A549 (cell line): ENCODE measurements around the gene OPN1LW. TPM values are rescaled to one million over a fixed set of nuclear protein-coding genes. Genes with fewer than 3 reads are reported as not detected.

ENCODE experiments used
- ATAC-seq, 2 experiments: fragments of 200-7000 bp in 1 of 2; fragments of >200 bp in 1 of 2; cut with Nextera tagmentation in 1 of 2; cut with Tn5 transposase in 1 of 2; 3 replicates each; pipeline versions ENCODE4 v1.8.0 to v1.9.1; 2018 to 2020; ENCODE audit warnings: mild to moderate bottlenecking in 1 of 2, moderate library complexity in 1 of 2
- CTCF ChIA-PET: fragments of 300-600 bp; sonication (Branson Sonifier 250); formaldehyde crosslinking; extraction: SDS; loops from one replicate; lab custom pipeline; 2021; ENCODE audit warnings: antibody characterized with exemption, inconsistent platforms; lab: Yijun Ruan, JAX
- POLR2A ChIA-PET: fragments of 350-600 bp; formaldehyde crosslinking; extraction: SDS; loops from one replicate; lab custom pipeline; 2021; ENCODE audit warnings: antibody characterized with exemption, inconsistent platforms; lab: Yijun Ruan, JAX
- DNase-seq, 2 experiments: peaks; one replicate each; pipeline versions ENCODE4 v3.0.0 to v3.0.0-alpha.2; 2011 to 2016; ENCODE audit warnings: low read depth in 1 of 2, low spot score in 1 of 2
- FAIRE-seq: peaks from 2 replicates; lab custom pipeline; 2011; peaks lifted over from hg19 to GRCh38; lab: Jason Lieb, UNC
- H3K27ac ChIP-seq, 2 experiments: fragments of >200 bp; sonication (Bioruptor Twin); formaldehyde crosslinking; 3 replicates each; pipeline ENCODE4 v1.5.1; 2016 to 2017
- H3K4me1 ChIP-seq: fragments of >200 bp; sonication (Bioruptor Twin); formaldehyde crosslinking; 3 replicates; pipeline ENCODE4 v1.6.1; 2016
- H3K4me2 ChIP-seq: fragments of >200 bp; sonication (Bioruptor Twin); formaldehyde crosslinking; 3 replicates; pipeline ENCODE4 v1.6.1; 2016
- H3K4me3 ChIP-seq: fragments of >200 bp; sonication (Bioruptor Twin); formaldehyde crosslinking; 3 replicates; pipeline ENCODE4 v1.5.1; 2016
- H3K9me3 ChIP-seq: fragments of >200 bp; sonication (Bioruptor Twin); formaldehyde crosslinking; 3 replicates; pipeline ENCODE4 v1.6.1; 2016
- ATOH8 ChIP-seq: fragments of 250-450 bp; sonication (Bioruptor Pico); IDR thresholded peaks from 2 replicates; pipeline ENCODE4 v1.5.0; 2020; ENCODE audit warnings: low read depth, mild to moderate bottlenecking, moderate library complexity
- BHLHE40 ChIP-seq: IDR thresholded peaks from 2 replicates; pipeline ENCODE4 v1.6.1; 2012; ENCODE audit warnings: low read depth, low read length, inconsistent platforms
- CBX8 ChIP-seq: fragments of 200-600 bp; sonication (generic); IDR thresholded peaks from 2 replicates; pipeline ENCODE4 v1.6.1; 2016
- CHD2 ChIP-seq: fragments of 150-350 bp; IDR thresholded peaks from 2 replicates; pipeline ENCODE4 v1.6.1; 2014; ENCODE audit warnings: low read length; ENCODE audit not compliant: partially characterized antibody
- CTCF ChIP-seq: fragments of >200 bp; sonication (Bioruptor Twin); formaldehyde crosslinking; IDR thresholded peaks from 3 replicates; pipeline ENCODE4 v1.5.1; 2016
- EHMT2 ChIP-seq: fragments of 200-600 bp; sonication (generic); IDR thresholded peaks from 2 replicates; pipeline ENCODE4 v1.6.1; 2016; ENCODE audit warnings: antibody characterized with exemption, low read depth, mild to moderate bottlenecking, moderate library complexity
- EP300 ChIP-seq, 2 experiments: fragments of >200 bp; sonication (Bioruptor Twin); formaldehyde crosslinking; IDR thresholded peaks; 2 replicates in 1 of 2; 3 replicates in 1 of 2; pipeline ENCODE4 v1.6.1; 2016 to 2017
- FOXS1 ChIP-seq: fragments of 250-450 bp; sonication (Bioruptor Pico); IDR thresholded peaks from 2 replicates; pipeline ENCODE4 v1.5.0; 2020; ENCODE audit warnings: mild to moderate bottlenecking, moderate library complexity
- HES2 ChIP-seq: fragments of >200 bp; sonication (Bioruptor Twin); formaldehyde crosslinking; IDR thresholded peaks from 2 replicates; pipeline ENCODE4 v1.6.1; 2016
- JUNB ChIP-seq: fragments of >200 bp; sonication (Bioruptor Twin); formaldehyde crosslinking; IDR thresholded peaks from 2 replicates; pipeline ENCODE4 v1.6.1; 2016
- KDM5A ChIP-seq: fragments of 200-600 bp; sonication (generic); IDR thresholded peaks from 2 replicates; pipeline ENCODE4 v1.6.1; 2016; ENCODE audit warnings: antibody characterized with exemption, mild to moderate bottlenecking
- MAX ChIP-seq: IDR thresholded peaks from 2 replicates; pipeline ENCODE4 v1.6.1; 2012
- POLR2AphosphoS2 ChIP-seq: conservative IDR thresholded peaks from 2 replicates; pipeline ENCODE4 v1.6.1; 2012; ENCODE audit warnings: low read length, improper control_type of control experiment, inconsistent platforms
- RAD21 ChIP-seq, 2 experiments: fragments of >200 bp in 1 of 2; sonication (Bioruptor Twin) in 1 of 2; formaldehyde crosslinking in 1 of 2; IDR thresholded peaks in 1 of 2; conservative IDR thresholded peaks in 1 of 2; 2 replicates in 1 of 2; 3 replicates in 1 of 2; pipeline ENCODE4 v1.6.1; 2012 to 2018; ENCODE audit warnings: inconsistent platforms in 1 of 2
- RCOR1 ChIP-seq: fragments of 150-350 bp; IDR thresholded peaks from 2 replicates; pipeline ENCODE4 v1.6.1; 2014; ENCODE audit warnings: antibody characterized with exemption, low read length, low read depth
- REST ChIP-seq: fragments of 200-600 bp; sonication (generic); IDR thresholded peaks from 2 replicates; pipeline ENCODE4 v1.6.1; 2016; ENCODE audit warnings: antibody characterized with exemption, mild to moderate bottlenecking, moderate library complexity
- RNF2 ChIP-seq: fragments of 200-600 bp; sonication (generic); IDR thresholded peaks from 2 replicates; pipeline ENCODE4 v1.6.1; 2016; ENCODE audit warnings: low read depth, mild to moderate bottlenecking, antibody characterized with exemption, moderate library complexity, borderline replicate concordance
- SMC3 ChIP-seq: fragments of >200 bp; sonication (Bioruptor Twin); formaldehyde crosslinking; IDR thresholded peaks from 3 replicates; pipeline ENCODE4 v1.6.1; 2018; ENCODE audit warnings: inconsistent platforms
- SREBF2 ChIP-seq: fragments of 450-650 bp; IDR thresholded peaks from 2 replicates; pipeline ENCODE4 v1.6.1; 2014; ENCODE audit warnings: mild to moderate bottlenecking, moderate library complexity
- TFCP2L1 ChIP-seq: fragments of 250-450 bp; sonication (Bioruptor Pico); IDR thresholded peaks from 2 replicates; pipeline ENCODE4 v1.5.0; 2021; ENCODE audit warnings: mild to moderate bottlenecking
- ZC3H11A ChIP-seq: fragments of 450-650 bp; IDR thresholded peaks from 2 replicates; pipeline ENCODE4 v1.6.1; 2014; ENCODE audit warnings: antibody characterized with exemption, mild to moderate bottlenecking
- ZFP36 ChIP-seq: fragments of 450-650 bp; IDR thresholded peaks from 2 replicates; pipeline ENCODE4 v1.6.1; 2014; ENCODE audit warnings: borderline replicate concordance; ENCODE audit not compliant: partially characterized antibody
- WGBS: methylation state at CpG from one replicate; pipeline ENCODE4 v1.1.6; 2017; ENCODE audit errors: missing lambda C conversion rate; 5-methylcytosine and 5-hydroxymethylcytosine counted together
- polyA plus RNA-seq, 4 experiments: library from polyadenylated mRNA; depleted of rRNA in 3 of 4; stranded (reverse); fragments of >200 nt; fragmentation: RNase III in 1 of 4; extraction: RNeasy Plus Mini Kit Qiagen cat#74134 plus additional on column Dnase treatment in 1 of 4; gene quantifications; 2 replicates in 3 of 4; 3 replicates in 1 of 4; pipeline ENCODE4 v1.2.3, GENCODE V29; 2011 to 2017

OPN1LW gene
- polyA plus RNA-seq, 2 of the 4 experiments (the other 2 are of a cell fraction) = not detected

GRCh38 chrX:154123241-154124219 lies 20.5 kb upstream of the OPN1LW start:
- 79% methylated on average over 22 of the region's 22 CpGs for WGBS
- FAIRE-seq (no peak), DNase-seq (peak in 1 of 2 experiments; percentile 32), ATAC-seq (peak; percentile 30 to 68; a peak in 4 of 6 replicates)
- ChIA-PET POLR2A (no interaction called here), CTCF (interaction anchor here (1.7 to 2.0 kb wide), 2 partner anchors 10 kb away, joined by 4 to 6 read pairs; no protein-coding TSS in a partner anchor)
- Histone ChIP-seq H3K4me3 (no peak overlapping the region), H3K4me2 (no peak overlapping the region), H3K27ac (no peak overlapping the region), H3K4me1 (no peaks in the 10 kb centered on the region), H3K9me3 (no peaks in the 10 kb centered on the region)
- TF ChIP-seq KDM5A = no peak
- TF ChIP-seq EP300 (IDR thresholded peaks at IDR 0.05) = no peak
- TF ChIP-seq ZFP36 = no peak
- no peak for TF ChIP-seq RCOR1
- no peak for TF ChIP-seq RNF2
- no peak for TF ChIP-seq CTCF
- no peak for TF ChIP-seq POLR2AphosphoS2
- no peak for TF ChIP-seq CHD2

- FAIRE-seq = no peak
- 93% methylated on average over 15 of the region's 30 CpGs for WGBS
- CTCF ChIA-PET = interaction anchor here (1.0 to 1.6 kb wide), 3 partner anchors 10 to 198 kb away, joined by 3 to 6 read pairs (median 3); no protein-coding TSS in a partner anchor
These were observed 18.5 kb upstream of the OPN1LW start for GRCh38 chrX:154125391-154126040.

GRCh38 chrX:154126101-154126500 lies 17.9 kb upstream of the OPN1LW start:
- no peaks in the 10 kb centered on the region for H3K4me1 ChIP-seq
- H3K4me3 ChIP-seq = no peak overlapping the region
- H3K9me3 ChIP-seq = no peaks in the 10 kb centered on the region
- ChIA-PET POLR2A (no interaction called here), CTCF (interaction anchor here (1.0 to 1.9 kb wide), 5 partner anchors 8 to 197 kb away, joined by 3 to 10 read pairs (median 4); no protein-coding TSS in a partner anchor)
- no peak for FAIRE-seq
- ATAC-seq = no peak
- no peak overlapping the region for H3K4me2 ChIP-seq
- DNase-seq = no peak
- 83% methylated on average over 4 of the region's 11 CpGs for WGBS
- no peak overlapping the region for H3K27ac ChIP-seq
- TF ChIP-seq RNF2 (no peak), SMC3 (no peak), REST (no peak), RAD21 (conservative IDR thresholded peaks at IDR 0.05 in 1 of 2, IDR thresholded peaks at IDR 0.05 in 1 of 2) (no peak), CTCF (no peak), SREBF2 (no peak), HES2 (no peak), MAX (no peak), TFCP2L1 (CRISPR knock-in tag) (no peak), JUNB (no peak), POLR2AphosphoS2 (no peak), EHMT2 (no peak), CBX8 (no peak), ATOH8 (CRISPR knock-in tag) (no peak)

More at GRCh38 chrX:154125391-154126040, 18.5 kb upstream of the OPN1LW start:
- DNase-seq (no peak), ATAC-seq (no peak)
- Histone ChIP-seq H3K4me1 (no peaks in the 10 kb centered on the region), H3K4me3 (no peak overlapping the region), H3K27ac (no peak overlapping the region), H3K9me3 (no peaks in the 10 kb centered on the region), H3K4me2 (no peak overlapping the region)
- TF ChIP-seq ZC3H11A (no peak), RAD21 (conservative IDR thresholded peaks at IDR 0.05 in 1 of 2, IDR thresholded peaks at IDR 0.05 in 1 of 2) (no peak), FOXS1 (CRISPR knock-in tag) (no peak), BHLHE40 (no peak)
- POLR2A ChIA-PET = no interaction called here
